Fibroblast of pulmonary artery (primary cell): ENCODE results near the gene GRID2.
A peak's percentile ranks its signal among the peaks of the same experiment; 100 is the strongest.

Source experiments
- DNase-seq: peaks from one replicate; pipeline ENCODE4 v3.0.0-alpha.2; 2010; ENCODE audit warnings: low read depth
- H3K4me3 ChIP-seq: replicated peaks from 2 replicates; pipeline ENCODE4 v1.5.1; 2011; ENCODE audit warnings: low read depth, mild to moderate bottlenecking, control low read depth, low read length, moderate library complexity
- TF ChIP-seq, protein P1 (sequence below): IDR thresholded peaks from 2 replicates; pipeline ENCODE4 v1.5.1; 2011; ENCODE audit warnings: mild to moderate bottlenecking, control low read depth, low read length, inconsistent platforms; ENCODE audit errors: missing control alignments

GRID2 gene

DNA sequence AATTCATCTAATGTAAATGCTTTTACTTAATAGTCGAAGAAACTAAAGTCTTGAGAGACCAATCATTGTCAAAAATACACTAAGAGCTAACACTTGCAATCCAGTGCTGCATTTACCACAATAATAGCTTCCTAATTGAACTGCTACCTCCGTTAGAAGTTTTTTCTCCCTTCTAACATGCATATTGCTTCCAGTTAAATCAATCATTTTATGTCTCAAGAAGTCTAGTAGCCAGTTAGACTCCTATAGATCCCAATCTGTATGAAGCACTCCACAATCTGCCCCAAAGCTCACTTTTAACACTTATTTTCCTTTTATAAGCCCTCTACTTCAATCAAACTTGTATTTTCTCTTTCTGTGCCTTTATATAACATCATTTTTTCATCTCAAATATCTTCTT is 41.4 kb upstream of the GRID2 start:
- DNase-seq: no peak
- TF ChIP-seq, protein P1, sequence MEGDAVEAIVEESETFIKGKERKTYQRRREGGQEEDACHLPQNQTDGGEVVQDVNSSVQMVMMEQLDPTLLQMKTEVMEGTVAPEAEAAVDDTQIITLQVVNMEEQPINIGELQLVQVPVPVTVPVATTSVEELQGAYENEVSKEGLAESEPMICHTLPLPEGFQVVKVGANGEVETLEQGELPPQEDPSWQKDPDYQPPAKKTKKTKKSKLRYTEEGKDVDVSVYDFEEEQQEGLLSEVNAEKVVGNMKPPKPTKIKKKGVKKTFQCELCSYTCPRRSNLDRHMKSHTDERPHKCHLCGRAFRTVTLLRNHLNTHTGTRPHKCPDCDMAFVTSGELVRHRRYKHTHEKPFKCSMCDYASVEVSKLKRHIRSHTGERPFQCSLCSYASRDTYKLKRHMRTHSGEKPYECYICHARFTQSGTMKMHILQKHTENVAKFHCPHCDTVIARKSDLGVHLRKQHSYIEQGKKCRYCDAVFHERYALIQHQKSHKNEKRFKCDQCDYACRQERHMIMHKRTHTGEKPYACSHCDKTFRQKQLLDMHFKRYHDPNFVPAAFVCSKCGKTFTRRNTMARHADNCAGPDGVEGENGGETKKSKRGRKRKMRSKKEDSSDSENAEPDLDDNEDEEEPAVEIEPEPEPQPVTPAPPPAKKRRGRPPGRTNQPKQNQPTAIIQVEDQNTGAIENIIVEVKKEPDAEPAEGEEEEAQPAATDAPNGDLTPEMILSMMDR: no peak
- no peak overlapping the region for H3K4me3 ChIP-seq

DNA sequence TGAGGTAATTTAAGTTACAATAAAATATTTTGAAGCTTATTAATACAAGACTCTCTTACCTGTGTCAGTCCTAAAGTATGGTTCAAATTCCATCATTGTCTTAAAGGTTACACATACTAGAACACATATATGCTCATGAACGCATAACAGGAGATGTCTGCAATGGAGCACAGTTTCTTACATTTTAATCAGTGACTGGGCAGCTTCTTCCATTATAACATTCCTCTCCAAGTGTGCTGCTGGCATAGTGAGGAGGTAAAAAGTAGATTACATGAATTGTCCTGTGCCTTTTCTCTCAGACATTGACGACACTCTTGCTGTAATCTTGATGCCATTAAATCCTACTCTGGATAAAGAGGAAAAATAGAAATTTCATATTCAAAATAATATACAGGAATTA is 40.8 kb upstream of the GRID2 start:
- TF ChIP-seq, protein P1: no peak
- DNase-seq: no peak
- no peak overlapping the region for H3K4me3 ChIP-seq

DNA sequence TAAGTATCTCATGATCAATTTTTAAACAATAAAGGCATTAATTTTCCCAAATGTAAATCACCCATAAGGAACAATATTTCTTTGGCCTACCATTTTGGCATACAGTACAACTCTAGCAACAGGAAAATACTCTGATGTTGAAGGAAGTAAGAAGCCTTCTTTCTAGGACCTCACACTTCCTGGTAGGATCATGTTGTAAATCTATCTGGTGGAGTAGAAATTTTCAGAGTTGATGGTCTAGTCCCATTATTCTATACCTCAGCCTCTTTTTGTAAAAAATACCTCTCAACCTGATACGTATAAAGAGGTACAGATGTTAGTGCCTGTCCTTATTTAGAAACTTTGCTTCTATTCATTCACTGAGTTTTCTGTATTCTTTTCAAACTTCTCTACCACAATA is 40.2 kb upstream of the GRID2 start:
- TF ChIP-seq, protein P1: no peak
- DNase-seq: no peak
- H3K4me3 ChIP-seq: no peak overlapping the region

DNA sequence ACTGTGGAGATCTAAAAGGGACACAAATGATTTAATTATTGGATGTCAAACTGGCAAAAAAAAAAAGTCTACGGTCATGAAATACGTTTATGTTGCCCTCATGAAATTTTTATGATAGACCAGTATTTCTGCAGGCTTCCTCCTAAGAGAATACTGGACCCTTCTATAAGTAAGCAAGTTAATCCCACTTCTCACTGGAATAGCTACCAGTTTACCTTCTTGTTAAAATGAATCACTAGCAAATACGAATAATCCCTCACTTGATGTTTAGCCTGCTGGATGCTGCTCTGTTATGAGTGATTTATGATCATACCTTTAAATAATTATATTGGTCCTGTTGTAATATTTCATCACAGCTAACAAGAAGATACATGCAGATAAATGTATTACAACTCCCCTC is 39.6 kb upstream of the GRID2 start:
- TF ChIP-seq, protein P1: no peak
- no peak overlapping the region for H3K4me3 ChIP-seq
- DNase-seq: no peak

DNA sequence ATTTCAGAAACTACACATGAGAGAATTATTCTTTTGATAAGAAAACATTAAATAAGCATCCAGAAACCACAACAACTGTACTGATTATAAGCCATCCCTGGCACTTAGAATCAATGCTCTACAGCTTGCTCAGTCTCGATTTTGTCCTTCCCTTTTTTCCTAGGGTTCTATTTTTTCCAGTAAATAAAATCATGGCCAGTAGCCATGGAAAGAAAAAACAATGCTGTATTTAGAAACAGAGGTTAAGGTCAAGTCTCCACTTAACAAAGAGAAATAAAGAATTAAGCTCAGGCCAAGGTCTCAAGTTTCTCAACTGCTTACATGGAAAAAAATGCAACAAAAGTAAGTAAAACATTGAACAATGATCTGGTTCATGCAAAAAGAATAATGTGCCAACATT is 38.7 kb upstream of the GRID2 start:
- TF ChIP-seq, protein P1: no peak
- peak; percentile 73 for DNase-seq
- H3K4me3 ChIP-seq: no peak overlapping the region

DNA sequence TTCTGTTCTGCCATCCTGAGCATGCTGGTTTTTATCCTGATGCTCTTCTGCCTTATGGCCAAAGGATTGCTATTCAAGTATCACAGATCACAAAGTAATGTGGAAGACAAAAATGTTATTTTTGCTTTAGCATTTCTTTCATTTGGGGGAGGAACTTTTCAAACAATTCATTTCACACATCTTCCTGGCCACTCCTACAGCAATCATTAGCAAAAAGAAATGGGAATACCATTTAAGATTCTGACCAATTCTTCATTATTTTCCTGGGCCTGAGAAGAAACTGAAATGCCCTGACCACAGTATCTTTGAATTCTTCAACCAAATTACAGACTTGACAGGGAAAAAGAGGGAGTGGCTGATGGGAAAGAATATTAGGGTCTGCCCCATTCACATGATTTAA is 38.0 kb upstream of the GRID2 start:
- TF ChIP-seq, protein P1: no peak
- H3K4me3 ChIP-seq: no peak overlapping the region
- no peak for DNase-seq

DNA sequence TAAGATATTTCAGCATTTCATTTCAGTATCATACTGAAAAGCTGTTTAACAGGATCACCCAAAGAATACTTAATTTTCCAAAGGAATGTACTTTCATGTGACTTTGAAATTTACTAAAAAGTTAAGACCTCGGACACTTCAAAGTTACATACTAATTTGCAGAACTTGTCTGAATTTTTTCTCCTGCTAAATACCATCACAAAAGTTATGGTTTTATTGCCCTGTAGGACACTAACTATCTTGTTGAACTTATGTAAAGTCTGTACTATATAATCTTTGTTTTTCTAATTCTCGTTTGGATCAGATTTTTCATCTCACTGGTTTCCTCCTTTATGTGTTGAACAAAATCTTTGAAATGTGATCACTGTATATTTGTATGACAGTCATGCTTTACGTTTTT is 37.2 kb upstream of the GRID2 start:
- TF ChIP-seq, protein P1: no peak
- H3K4me3 ChIP-seq: no peak overlapping the region
- no peak for DNase-seq
